OCI-LY3 (cell line): ENCODE results near the gene NHLH2.

Source experiments
- EZH2phosphoT487 ChIP-seq: fragments of 200-600 bp; shearing (Covaris generic); IDR thresholded peaks from 2 replicates; pipeline ENCODE4 v1.6.1; 2018; ENCODE audit warnings: antibody characterized with exemption, mixed run types, low read depth
- TF ChIP-seq, protein P1 (sequence below): fragments of 200-600, 300-600 bp; sonication (generic); IDR thresholded peaks from 2 replicates; pipeline ENCODE4 v1.5.1; 2014; ENCODE audit warnings: antibody characterized with exemption, low read length, low read depth

GRCh38 chr1:115810609-115811008 lies 30.3 kb downstream of the NHLH2 start:
- TF ChIP-seq, protein P1, sequence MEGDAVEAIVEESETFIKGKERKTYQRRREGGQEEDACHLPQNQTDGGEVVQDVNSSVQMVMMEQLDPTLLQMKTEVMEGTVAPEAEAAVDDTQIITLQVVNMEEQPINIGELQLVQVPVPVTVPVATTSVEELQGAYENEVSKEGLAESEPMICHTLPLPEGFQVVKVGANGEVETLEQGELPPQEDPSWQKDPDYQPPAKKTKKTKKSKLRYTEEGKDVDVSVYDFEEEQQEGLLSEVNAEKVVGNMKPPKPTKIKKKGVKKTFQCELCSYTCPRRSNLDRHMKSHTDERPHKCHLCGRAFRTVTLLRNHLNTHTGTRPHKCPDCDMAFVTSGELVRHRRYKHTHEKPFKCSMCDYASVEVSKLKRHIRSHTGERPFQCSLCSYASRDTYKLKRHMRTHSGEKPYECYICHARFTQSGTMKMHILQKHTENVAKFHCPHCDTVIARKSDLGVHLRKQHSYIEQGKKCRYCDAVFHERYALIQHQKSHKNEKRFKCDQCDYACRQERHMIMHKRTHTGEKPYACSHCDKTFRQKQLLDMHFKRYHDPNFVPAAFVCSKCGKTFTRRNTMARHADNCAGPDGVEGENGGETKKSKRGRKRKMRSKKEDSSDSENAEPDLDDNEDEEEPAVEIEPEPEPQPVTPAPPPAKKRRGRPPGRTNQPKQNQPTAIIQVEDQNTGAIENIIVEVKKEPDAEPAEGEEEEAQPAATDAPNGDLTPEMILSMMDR = no peak
- no peak for TF ChIP-seq EZH2phosphoT487
